ENCODE data around the gene PDE5A. TPM values are rescaled to one million over a fixed set of nuclear protein-coding genes. Genes with fewer than 3 reads are reported as not detected.

The PDE5A gene
- total and polyA plus RNA-seq, 10 of the 15 experiments (the other 5 are each of a cell fraction or from before 2014, with no cell fraction given): under 0.01 to 3.9 (median 0.26) TPM; not detected in 1

GRCh38 chr4:119604266-119604665 is 24.3 kb downstream of the PDE5A start:
- intact Hi-C loops (cut with micrococcal nuclease; ENCODE audit: unreplicated experiment) (no loop called here), in situ Hi-C loops (cut with MboI) (no loop called here)
- Histone ChIP-seq H3K27me3 (replicated peaks in 1 of 2; ENCODE audit: control insufficient read depth in 2 of 2, insufficient read depth in 2 of 2, low read length in 1 of 2) (no peaks in the 10 kb centered on the region), H3K36me3 (ENCODE audit: control insufficient read depth in 2 of 2, insufficient read depth in 2 of 2, low read length in 1 of 2) (no peaks in the 10 kb centered on the region), H4K20me1 (ENCODE audit: control insufficient read depth, insufficient read depth) (no peaks in the 10 kb centered on the region), H2AFZ (ENCODE audit: control insufficient read depth, low read depth, low read length) (no peak overlapping the region), H3K4me3 (no peak overlapping the region), H3K79me2 (ENCODE audit: control insufficient read depth, insufficient read depth, low read length) (no peaks in the 10 kb centered on the region), H3K9me3 (replicated peaks; ENCODE audit: control insufficient read depth, insufficient read depth, low read length) (no peaks in the 10 kb centered on the region), H3K27ac (ENCODE audit: control insufficient read depth, insufficient read depth) (no peak overlapping the region), H3K4me1 (ENCODE audit: control insufficient read depth, insufficient read depth, low read length) (no peaks in the 10 kb centered on the region), H3K4me2 (ENCODE audit: control insufficient read depth, insufficient read depth) (no peak overlapping the region), H3K9ac (ENCODE audit: control insufficient read depth, insufficient read depth, low read length) (no peak overlapping the region)
- TF ChIP-seq ZNF592 (IDR thresholded peaks at IDR 0.05): no peak
- POLR2A ChIA-PET: no interaction called here
- no peak for DNase-seq (ENCODE audit: low read depth, low spot score)
- ATAC-seq: no peak
- SMC1A ChIA-PET (ENCODE audit: uncharacterized antibody, unreplicated experiment): interaction anchor here (1.2 kb wide), 1 partner anchor 15 kb away, joined by 3 read pairs; no protein-coding TSS in a partner anchor
- CTCF ChIA-PET: interaction anchor here (1.3 to 2.1 kb wide), 2 partner anchors 20 to 23 kb away, joined by 4 to 5 read pairs; no protein-coding TSS in a partner anchor
- RAD21 ChIA-PET (ENCODE audit: unreplicated experiment): no interaction called here
- no peak for FAIRE-seq
- BruUV-seq (replicated peaks): no TSS peak

- in situ Hi-C loops (cut with MboI) (no loop called here), intact Hi-C loops (cut with micrococcal nuclease; ENCODE audit: unreplicated experiment) (no loop called here)
- Histone ChIP-seq H3K36me3 (ENCODE audit: control insufficient read depth in 2 of 2, insufficient read depth in 2 of 2, low read length in 1 of 2) (no peaks in the 10 kb centered on the region), H3K79me2 (ENCODE audit: control insufficient read depth, insufficient read depth, low read length) (no peaks in the 10 kb centered on the region), H3K4me1 (ENCODE audit: control insufficient read depth, insufficient read depth, low read length) (no peaks in the 10 kb centered on the region), H3K4me2 (ENCODE audit: control insufficient read depth, insufficient read depth) (no peak overlapping the region), H4K20me1 (ENCODE audit: control insufficient read depth, insufficient read depth) (no peaks in the 10 kb centered on the region), H3K27ac (ENCODE audit: control insufficient read depth, insufficient read depth) (no peak overlapping the region), H3K9ac (ENCODE audit: control insufficient read depth, insufficient read depth, low read length) (no peak overlapping the region), H2AFZ (ENCODE audit: control insufficient read depth, low read depth, low read length) (no peak overlapping the region), H3K4me3 (no peak overlapping the region), H3K27me3 (replicated peaks in 1 of 2; ENCODE audit: control insufficient read depth in 2 of 2, insufficient read depth in 2 of 2, low read length in 1 of 2) (no peaks in the 10 kb centered on the region), H3K9me3 (replicated peaks; ENCODE audit: control insufficient read depth, insufficient read depth, low read length) (no peaks in the 10 kb centered on the region)
- RAD21 ChIA-PET (ENCODE audit: unreplicated experiment): no interaction called here
- no peak for DNase-seq (ENCODE audit: low read depth, low spot score)
- WGBS (ENCODE audit: insufficient coverage, insufficient replicate concordance, low lambda C conversion rate, missing lambda C conversion rate): 7% methylated on average over 1 of the region's 1 CpG
- no TSS peak for BruUV-seq (replicated peaks)
- CTCF ChIA-PET: no interaction called here
- FAIRE-seq: no peak
- ATAC-seq: no peak
- SMC1A ChIA-PET (ENCODE audit: uncharacterized antibody, unreplicated experiment): no interaction called here
- POLR2A ChIA-PET: no interaction called here
- TF ChIP-seq CBX3 (IDR thresholded peaks at IDR 0.05; ENCODE audit: borderline replicate concordance, low read depth) (no peak), STAT3 (IDR thresholded peaks at IDR 0.05; ENCODE audit: low read depth, low read length) (no peak), NRF1 (conservative IDR thresholded peaks at IDR 0.05; ENCODE audit: low read depth, low read length) (no peak), IRF5 (IDR thresholded peaks at IDR 0.05; ENCODE audit: borderline replicate concordance) (no peak), ZZZ3 (IDR thresholded peaks at IDR 0.05; ENCODE audit: control insufficient read depth, insufficient read length, low read depth) (no peak), CBX5 (IDR thresholded peaks at IDR 0.05; ENCODE audit: low read depth) (no peak), REST (IDR thresholded peaks at IDR 0.05; ENCODE audit: low read depth, low read length) (no peak)
Measured at GRCh38 chr4:119602366-119602765, 26.2 kb downstream of the PDE5A start.

Data from GM12878 (cell line).